ENCODE measurements around the gene GPR45.

- TF ChIP-seq TAF1 (IDR thresholded peaks at IDR 0.05; ENCODE audit: low read depth) (no peak), CEBPB (IDR thresholded peaks at IDR 0.05) (no peak), NFIC (IDR thresholded peaks at IDR 0.05) (no peak), EP300 (IDR thresholded peaks at IDR 0.05; ENCODE audit: borderline replicate concordance) (no peak), CREB1 (IDR thresholded peaks at IDR 0.05; ENCODE audit: low read depth) (no peak), TEAD4 (IDR thresholded peaks at IDR 0.05) (no peak), YY1 (IDR thresholded peaks at IDR 0.05; ENCODE audit: low read depth) (no peak), FOXM1 (IDR thresholded peaks at IDR 0.05; ENCODE audit: borderline replicate concordance, low read depth) (no peak), MAX (IDR thresholded peaks at IDR 0.05) (no peak), EGR1 (IDR thresholded peaks at IDR 0.05) (no peak), TCF12 (IDR thresholded peaks at IDR 0.05; ENCODE audit: low read depth) (no peak), ZBTB7A (IDR thresholded peaks at IDR 0.05; ENCODE audit: low read depth) (no peak)
- TF ChIP-seq, protein P1, sequence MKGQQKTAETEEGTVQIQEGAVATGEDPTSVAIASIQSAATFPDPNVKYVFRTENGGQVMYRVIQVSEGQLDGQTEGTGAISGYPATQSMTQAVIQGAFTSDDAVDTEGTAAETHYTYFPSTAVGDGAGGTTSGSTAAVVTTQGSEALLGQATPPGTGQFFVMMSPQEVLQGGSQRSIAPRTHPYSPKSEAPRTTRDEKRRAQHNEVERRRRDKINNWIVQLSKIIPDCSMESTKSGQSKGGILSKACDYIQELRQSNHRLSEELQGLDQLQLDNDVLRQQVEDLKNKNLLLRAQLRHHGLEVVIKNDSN (IDR thresholded peaks at IDR 0.05): no peak
Measured at GRCh38 chr2:105237045-105237765, 4.3 kb upstream of the GPR45 start.
